DMS 273 (cell line): ENCODE data around the gene ZNF33B.
A peak's percentile ranks its signal among the peaks of the same experiment; 100 is the strongest.
"Not testable (repeated sequence)": the region's sequence is repeated elsewhere in the genome, so short reads cannot be mapped to it uniquely, and the experiment has no call there.

ENCODE experiments used
- DNase-seq: peaks from one replicate; lab custom pipeline; 2025; ENCODE audit not compliant: unreplicated experiment; lab: John Stamatoyannopoulos, UW

Gene ZNF33B

DNA sequence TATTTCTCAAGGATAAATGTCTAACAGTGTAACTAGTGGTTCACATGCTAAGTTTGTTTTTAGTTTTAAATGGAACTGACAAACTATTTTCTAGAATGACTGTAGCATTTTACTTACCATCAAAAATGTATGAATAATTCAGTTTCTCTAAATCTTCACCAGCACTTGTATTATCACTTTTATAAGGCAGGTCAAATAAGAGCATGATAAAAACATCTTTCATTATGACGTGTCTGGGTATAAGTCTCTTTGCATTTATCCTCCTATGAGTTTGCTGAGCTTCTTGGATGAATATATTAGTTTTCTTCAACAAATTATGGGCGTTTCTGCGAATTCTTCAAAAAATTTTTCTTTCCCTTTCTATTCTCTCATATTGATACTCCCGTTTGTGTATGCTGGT, 19.9 kb downstream of the ZNF33B start:
- DNase-seq: no peak

DNA sequence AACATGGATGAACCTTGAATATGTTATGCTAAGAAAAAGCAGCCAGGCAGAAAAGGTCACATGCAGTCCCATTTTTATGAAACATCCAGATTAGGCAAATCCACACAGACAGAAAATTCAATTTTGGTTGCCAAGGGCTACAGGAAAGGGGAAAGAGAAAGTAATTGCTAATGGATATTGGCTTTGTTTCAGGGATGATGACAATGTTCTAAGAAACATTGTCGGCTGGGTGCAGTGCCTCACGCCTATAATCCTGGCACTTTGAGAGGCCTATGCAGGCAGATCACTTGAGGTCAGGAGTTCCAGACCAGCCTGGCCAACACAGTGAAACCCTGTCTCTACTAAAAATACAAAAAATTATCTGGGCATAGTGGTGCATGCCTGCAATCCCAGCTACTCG, 23.0 kb downstream of the ZNF33B start:
- DNase-seq: no peak

DNA sequence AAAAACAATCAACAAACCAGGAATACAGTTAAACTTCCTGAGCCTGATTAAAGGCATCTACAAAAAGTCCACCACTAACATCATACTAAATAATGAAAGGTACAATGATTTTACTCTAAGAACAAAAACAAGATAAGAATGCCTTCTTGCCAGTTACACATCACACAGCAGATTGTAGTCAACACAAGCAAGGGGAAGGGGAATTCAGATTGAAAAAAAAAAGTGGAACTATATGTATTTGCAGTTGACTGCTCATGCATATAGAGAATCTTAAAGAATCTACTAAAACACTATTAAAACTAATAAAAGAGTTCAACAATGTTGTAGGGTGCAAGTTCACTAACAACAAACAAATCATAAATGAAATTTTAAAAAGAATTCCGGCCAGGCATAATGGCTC, 28.5 kb downstream of the ZNF33B start:
- no peak for DNase-seq

DNA sequence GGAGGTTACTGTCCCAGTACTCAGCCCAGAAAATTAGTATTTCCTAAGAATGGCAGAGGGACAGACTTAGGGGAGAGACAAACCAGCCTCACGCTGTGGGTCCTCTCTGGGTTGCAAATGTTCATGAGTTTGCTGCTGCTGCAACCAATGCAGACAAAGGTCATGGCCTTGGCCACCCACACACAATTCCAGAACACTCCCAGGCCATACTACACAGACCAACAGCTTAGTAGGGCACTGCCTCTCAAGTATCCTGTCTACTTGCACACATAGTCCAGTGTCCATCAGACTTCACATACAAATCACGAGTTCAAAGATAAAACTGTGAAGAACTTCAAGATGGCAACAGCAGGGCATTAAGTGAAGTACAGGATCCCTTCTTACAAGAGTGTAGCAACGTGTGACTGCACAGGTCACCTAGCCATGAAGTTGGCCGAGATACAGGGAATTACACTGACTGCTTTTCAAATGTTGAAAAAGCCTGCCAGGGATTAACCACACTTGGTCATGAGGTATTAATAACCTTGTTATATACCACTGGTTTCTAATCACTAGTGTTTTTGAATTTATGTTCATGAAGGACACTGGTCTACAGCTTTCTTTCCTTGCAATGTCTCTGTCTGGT, 40.0 kb downstream of the ZNF33B start:
- DNase-seq: no peak

DNA sequence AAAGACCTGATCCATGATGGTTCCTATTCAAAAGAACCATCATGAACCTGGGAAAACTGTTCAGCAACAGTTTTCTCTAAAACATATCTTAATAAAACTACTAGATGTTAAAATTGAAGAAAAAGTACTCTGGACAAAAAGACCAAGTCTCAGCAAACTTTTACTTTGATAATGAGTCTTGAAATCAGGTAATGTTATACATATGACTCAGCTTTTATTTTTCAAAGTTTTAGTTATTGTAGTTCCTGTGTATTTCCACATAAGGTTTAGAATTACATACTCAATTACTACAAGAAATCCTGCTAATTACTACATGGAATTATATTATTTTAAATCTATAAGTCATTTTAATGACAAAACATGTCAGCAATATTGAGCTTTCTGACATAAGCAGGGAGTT, 42.2 kb downstream of the ZNF33B start:
- no peak for DNase-seq

DNA sequence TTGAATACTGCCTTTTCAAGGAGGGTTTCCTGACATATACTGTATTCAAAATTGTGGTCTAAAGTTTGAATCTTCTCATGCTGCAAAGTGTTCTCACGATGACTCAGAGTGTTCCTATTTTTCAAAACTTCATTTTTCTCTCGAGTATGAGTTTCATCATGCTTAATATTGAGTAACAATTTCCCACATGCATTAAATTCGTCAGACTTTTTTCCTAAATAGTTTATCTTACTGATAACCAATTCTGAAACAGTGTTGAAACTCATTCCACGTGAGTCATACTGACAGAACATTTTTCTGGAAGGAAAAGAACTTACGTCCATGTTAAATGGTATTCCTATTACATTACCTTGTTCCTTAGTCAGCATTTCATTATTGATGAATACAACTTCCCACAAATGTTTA, 44.1 kb downstream of the ZNF33B start:
- DNase-seq: no peak

DNA sequence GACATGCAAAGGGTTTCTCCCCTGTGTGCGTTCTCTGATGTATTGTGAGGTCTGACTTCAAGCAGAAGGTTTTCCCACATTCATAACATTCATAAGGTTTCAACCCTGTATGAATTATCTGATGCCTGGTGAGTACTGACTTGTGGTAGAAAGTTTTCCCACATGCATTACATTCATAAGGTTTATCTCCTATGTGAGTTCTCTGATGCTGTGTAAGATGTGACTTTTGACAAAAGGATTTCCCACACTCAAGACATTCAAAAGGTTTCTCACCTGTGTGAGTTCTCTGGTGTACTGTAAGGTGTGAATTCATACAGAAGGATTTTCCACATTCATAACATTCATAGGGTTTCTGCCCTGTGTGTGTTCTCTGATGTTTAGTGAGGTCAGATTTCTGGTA, 45.1 kb downstream of the ZNF33B start:
- peak; percentile 2 for DNase-seq

DNA sequence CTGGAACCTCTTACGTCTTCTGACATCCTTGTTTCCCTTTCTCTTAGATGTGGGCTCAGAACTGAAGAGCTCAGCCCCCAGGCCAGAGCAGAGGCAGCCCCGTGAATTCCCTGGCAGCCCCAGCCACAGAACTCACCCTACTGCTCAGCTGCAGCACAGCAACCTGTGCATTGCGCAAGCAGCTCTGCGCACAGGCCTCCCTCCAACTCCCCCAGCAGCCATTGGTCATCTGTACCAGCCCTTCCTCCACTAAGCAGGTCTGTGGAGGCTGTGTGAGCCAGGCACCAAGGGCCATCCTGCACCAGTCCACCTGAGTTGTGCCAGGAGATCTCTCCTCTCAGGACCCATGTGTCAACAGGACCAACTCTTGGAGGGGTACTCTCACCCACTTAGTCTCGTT, 54.5 kb downstream of the ZNF33B start:
- DNase-seq: no peak

DNA sequence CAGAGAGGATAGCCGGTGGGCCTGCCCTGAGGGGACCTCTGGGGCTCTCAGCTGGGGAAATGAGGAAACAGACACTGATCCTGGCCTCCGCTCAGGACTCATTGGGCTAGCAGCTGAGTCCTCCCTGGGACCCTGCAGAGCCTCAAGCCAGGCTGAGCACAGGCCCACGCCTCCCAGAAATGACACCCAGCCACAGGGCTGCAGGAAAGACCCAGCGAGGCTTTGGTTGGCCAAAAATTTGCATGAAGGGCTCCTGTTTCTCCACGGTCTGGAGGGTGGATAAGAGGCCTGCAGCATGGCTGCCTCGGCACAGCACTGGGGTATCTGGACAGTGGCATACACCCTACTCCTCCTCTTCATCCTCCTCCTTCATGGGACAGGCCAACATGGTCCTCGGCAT, 60.4 kb downstream of the ZNF33B start:
- no peak for DNase-seq

DNA sequence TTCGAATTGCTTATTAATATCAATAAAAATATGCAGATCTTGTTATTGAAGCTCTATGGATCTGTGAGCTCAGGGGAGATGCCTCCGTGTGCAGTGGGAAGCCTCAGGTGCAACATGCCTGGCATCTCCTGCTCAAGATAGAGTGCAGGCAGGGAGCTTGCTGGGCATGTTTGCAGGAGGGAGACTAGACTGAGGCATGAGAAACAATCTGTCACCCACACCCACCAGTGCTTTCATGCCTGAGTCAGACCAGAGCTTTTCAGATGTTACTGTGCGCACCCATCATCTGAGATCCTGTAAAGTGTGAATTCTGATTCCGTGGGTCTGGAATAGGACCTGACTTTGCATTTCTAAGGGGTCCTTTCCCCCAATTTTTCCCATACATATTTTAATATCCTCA, 62.0 kb downstream of the ZNF33B start:
- no peak for DNase-seq

DNA sequence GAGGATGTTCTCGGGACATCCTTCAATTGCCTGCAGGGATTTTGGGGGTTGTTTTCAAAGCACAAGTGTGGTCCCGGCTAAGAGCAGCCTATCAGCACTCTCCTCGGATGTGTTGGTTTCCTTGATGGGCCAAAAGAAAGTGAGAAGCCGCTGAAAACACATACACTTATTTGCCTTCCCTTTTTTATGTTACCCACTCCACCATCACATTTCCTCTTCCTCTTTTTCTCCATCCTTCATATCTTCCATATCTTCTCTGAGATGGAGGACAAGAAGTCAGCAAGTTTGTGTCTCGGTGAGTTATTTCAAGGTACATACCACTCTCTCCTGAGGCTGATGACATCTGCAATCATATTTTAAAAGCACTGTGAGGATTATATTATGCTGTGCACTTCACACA, 64.0 kb downstream of the ZNF33B start:
- DNase-seq: no peak

DNA sequence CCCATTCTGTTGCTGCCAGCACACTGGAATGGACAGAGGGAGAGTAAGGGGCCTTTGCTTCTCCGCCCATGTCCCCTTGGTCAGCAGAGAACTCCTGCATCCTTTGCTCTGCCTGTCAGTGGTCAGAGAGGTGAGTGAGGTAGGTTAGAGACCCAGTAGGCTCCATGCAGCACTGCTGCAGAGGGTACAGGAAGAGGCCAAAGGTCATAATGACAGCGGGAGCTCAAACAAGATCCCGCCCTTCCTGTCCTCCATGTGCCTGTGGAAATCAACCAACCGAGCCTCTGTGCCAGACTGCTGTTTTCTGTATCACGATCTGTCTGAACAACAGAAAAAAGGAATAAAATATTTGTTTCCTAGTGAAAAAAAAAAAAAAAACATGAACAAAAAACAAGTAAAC, 81.4 kb downstream of the ZNF33B start:
- no peak for DNase-seq

DNA sequence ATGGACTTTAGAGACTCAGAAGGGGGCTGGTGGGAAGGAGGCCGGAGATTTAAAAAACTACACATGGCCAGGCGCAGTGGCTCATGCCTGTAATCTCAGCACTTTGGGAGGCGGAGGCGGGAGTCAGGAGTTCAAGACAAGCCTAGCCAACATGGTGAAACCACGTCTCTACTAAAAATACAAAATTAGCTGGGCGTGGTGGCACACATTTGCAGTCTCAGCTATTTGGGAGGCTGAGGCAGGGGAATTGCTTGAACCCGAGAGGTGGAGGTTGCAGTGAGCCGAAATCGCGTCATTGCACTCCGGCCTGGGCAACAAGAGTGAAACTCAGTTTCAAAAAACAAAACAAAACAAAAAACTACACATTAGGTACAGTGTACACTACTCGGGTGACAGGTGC, 84.8 kb downstream of the ZNF33B start:
- DNase-seq: not testable (repeated sequence)

DNA sequence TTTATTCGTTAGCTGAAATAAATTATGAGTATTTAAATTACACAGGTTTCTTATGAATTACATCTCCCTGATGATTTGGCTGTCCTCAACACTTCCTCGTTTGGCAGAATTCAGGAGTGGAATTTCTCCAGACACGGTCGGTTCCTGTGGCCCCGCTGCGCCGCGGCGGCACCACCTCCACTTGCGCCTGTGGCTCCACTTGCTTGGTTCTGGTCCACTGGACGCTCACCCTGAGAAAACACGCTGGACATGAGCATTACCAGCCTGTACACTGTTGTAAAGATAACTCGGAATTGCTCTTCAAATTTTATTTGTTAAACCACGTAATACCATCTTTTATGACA, 85.3 kb downstream of the ZNF33B start:
- DNase-seq: no peak

DNA sequence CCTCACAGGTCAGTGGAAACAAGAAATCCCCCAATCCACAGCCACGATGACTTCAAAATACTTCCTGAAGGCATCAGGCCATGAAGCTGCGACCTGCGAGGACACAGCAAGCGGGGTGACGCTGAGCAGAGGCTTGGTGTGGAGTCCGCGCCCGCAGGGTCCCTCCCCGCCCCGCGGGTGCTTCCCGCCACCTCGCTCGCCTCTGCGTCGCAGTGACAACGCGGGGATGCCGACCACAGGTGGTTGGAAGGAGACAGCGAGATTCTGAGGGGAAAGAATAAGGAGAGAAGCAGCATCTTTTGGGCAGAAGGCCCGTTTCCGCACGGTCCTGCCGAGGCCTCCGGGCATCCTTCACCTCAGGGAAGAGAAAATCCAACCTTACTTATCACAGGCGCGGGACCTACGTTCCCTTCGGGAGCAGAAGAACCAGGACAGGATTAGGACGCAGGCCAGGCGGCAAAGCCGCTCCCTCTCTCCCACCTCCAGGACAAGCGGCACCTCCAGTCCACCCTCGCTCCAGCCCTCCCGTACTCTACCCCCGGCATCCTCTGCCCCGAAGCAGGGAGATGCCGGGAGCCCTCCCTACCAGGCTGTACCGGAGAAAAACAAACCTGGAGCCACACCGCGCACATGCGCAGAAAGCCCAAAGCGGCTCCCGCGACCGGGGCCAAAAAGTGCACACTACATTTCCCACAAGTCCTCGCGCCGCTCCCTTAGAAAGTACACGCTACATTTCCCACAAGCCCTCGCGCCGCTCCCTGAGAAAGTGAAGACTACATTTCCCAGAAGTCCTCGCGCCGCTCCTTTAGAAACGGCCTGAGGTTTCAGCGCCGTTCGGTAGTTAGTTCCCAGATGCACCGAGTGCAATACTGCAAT, 85.9 kb downstream of the ZNF33B start:
- peak; percentile 97 for DNase-seq

DNA sequence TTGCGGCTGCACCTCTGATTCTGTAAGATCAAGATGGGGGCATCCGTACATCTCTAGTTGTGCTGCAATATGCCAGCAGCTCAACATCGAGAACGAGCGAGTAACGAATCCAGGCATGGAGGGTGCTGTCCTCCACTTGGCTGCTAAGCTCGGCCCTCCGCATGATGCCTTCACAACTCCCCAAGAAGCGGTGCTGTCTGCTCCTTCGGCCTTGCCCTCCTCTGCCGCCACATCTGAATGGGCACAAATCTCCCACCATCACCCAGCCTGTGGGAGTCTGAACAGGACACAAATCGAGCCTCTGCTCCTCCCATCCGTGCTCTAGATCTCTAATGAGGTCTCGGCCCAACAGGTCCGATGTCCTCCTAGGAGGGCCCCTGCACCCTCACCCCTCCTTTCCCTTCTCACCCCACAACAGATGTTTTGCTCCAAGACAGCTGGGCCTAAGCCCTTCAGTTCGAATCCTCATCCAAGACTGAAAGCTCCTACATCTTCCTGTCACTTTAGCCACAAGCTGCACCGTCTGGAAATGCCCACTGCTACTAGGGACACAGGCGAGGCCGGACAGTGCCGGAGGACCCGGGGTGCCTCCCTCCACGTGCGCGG, 86.7 kb downstream of the ZNF33B start:
- peak; percentile 34 for DNase-seq

DNA sequence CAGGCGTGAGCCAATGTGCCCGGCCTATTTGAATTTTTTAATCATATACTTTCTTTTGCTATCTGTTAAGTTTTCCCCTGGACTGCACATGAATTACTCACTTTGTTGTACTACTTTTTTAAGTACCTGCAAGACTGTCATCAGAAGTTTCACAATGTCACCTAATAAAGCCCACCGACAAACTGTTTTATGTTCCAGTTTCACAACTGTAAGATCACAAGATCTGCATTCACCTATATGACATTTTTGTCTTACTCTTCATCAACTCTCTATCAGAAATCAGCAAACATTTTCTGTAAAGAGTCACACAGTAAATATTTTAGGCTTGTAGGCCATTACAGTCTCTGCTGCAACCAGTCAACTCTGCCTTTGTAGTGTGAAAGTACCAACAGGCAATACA, 88.5 kb downstream of the ZNF33B start:
- DNase-seq: no peak

DNA sequence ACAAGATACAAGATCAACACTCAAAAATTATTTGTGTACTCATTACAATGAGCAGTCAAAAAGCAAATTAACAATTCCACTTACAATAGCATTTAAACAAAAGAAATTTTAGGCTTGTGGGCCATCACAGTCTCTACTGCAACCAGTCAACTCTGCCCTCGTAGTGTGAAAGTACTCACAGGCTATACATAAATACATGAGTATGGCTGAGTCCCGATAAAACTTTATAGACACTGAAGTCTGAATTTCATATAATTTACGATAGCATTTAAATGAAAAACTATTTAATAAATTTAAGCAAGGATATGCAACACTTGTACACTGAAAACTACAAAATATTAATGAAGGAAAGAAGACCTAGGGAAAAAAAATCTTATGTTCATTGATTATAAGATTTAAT, 90.1 kb downstream of the ZNF33B start:
- no peak for DNase-seq

DNA sequence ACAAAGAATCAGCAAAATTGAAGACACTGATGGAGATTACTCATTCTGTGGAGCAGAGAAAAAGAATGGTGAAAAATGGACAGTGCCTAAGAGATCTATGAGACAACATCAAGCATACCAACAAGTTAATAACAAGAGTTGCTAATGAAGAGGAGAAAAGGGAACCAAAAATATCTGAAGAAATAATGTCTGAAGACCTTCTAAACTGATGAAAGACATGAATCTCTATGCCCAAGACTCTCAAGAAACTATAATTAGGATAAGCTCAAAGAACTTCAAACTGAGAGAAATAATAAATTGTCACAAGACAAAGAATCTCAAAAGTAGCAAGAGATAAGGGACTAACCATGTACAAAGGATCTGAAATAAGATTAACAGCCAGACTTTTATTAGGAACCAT, 93.4 kb downstream of the ZNF33B start:
- DNase-seq: no peak

DNA sequence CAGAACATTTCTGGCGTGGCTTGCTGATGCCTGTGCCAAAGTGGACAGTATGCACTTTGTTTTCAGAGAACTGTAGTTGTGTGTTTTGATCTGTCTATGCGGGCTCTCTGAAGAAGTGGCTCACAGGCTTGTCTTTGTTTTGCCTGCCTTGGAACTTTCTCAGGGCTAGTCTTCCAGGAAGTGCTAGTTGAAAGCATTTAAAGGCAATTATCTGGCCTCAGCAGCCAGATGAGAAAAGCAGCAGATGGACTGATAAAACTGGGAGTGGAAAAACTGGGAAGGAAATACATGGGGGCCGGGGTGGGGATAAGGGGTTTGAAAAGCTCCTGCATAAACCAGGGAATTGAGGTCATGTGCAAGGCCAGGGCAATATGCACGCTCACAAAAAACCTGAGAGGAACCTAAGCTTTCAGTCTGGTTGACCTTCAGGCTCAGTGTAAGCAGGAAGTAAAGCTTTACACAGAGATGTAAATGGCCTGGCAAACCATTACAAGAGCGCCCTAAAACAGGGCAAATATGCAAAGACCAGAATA, 94.5 kb downstream of the ZNF33B start:
- DNase-seq: peak; percentile 15
